ENCODE data around the gene CHMP2A. TPM values are rescaled to one million over a fixed set of nuclear protein-coding genes. Genes with fewer than 3 reads are reported as not detected.
"Not testable (repeated sequence)": the region's sequence is repeated elsewhere in the genome, so short reads cannot be mapped to it uniquely, and the experiment has no call there.

CHMP2A gene
- total RNA-seq, 2 donors from 2014 or later: 22.7 to 66.4 TPM

DNA sequence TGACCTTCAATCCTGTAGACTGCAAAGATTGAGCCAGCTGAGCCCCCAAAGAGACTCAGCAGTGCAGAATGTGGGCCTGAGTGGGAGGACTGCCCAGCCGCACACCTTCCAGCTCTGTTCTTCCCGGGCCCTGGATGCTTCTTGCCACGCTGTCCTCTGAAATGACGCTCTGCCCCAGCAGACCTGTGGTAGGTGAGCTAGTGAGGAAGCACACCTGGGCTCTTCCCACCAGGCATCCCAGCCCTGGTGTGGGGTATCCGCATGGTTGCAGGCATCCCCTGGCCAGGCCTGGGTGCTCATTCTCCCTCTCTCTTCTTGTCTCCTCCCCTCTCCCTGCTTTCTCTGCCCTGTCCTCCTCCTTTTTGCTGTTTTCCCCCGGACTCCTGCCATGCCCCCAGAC, 28.1 kb upstream of the CHMP2A start:
- no peaks in the 10 kb centered on the region for H3K9me3 ChIP-seq
- ATAC-seq (no peak), DNase-seq (peak in 1 of 4 donors; percentile 13)
- H3K27me3 ChIP-seq: no peaks in the 10 kb centered on the region
- H3K4me3 ChIP-seq: no peak overlapping the region
- H3K4me1 ChIP-seq: peaks cover 23% of the 10 kb centered on the region
- TF ChIP-seq, protein P1, sequence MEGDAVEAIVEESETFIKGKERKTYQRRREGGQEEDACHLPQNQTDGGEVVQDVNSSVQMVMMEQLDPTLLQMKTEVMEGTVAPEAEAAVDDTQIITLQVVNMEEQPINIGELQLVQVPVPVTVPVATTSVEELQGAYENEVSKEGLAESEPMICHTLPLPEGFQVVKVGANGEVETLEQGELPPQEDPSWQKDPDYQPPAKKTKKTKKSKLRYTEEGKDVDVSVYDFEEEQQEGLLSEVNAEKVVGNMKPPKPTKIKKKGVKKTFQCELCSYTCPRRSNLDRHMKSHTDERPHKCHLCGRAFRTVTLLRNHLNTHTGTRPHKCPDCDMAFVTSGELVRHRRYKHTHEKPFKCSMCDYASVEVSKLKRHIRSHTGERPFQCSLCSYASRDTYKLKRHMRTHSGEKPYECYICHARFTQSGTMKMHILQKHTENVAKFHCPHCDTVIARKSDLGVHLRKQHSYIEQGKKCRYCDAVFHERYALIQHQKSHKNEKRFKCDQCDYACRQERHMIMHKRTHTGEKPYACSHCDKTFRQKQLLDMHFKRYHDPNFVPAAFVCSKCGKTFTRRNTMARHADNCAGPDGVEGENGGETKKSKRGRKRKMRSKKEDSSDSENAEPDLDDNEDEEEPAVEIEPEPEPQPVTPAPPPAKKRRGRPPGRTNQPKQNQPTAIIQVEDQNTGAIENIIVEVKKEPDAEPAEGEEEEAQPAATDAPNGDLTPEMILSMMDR (IDR thresholded peaks at IDR 0.05): no peak
- no peak for TF ChIP-seq POLR2A (IDR thresholded peaks at IDR 0.05)
- WGBS, 2 donors: 66 to 73% methylated on average over 6 of the region's 6 CpGs
- H3K36me3 ChIP-seq (replicated peaks in 1 of 2; ENCODE audit: insufficient read depth in 1 of 2, low read depth in 2 of 2): peaks cover 0 to 3% of the 10 kb centered on the region in 2 donors
- intact Hi-C loops (cut with DNase I): no loop called here
- H3K27ac ChIP-seq: peak overlapping the region in 1 of 4 donors; percentile 6

DNA sequence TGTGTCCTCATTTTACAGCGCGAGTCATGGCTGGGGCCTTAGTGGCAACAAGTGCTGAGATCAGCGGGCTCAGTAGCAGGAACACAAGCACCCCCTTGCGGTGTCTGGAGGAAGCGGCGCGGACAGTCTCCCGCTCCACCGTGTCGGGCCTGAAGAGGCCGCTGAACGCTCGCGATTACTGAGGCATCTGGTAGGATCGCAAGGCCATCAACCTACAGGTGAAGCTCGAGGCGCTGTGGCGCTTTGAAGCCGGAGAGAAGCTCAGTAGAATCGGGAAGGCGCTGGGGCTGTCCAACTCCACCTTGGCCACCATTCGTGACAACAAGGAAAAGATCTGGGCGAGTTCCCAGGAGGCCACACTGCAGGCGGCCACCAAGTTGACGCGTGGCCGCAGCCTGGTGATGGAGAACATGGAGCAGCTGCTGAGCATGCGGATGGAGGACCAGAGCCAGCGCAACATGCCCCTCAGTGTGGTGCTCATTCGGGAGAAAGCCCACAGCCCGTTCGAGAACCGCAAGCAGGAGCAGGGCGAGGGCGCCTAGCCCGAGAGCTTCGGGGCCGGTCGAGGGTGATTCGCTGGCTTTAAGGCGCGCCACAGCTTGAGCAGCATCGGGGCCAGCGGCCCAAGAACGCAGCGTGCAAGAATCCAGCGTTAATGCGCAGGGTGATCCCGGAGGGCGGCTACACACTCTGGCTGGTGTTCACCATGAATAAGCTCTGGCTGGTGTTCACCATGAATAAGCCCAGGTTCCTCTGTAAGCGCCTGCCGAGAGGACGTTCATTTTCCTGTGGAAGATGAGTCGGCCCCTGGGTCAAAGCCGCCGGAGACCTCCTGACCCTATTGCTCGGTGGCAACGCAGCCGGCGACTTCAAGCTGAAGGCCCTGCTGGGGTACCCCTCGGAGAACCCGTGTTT, 26.6 kb upstream of the CHMP2A start:
- no peak for TF ChIP-seq POLR2A (IDR thresholded peaks at IDR 0.05)
- TF ChIP-seq, protein P1 (IDR thresholded peaks at IDR 0.05): peak; percentile 49 to 90 (median 72)
- Histone ChIP-seq H3K36me3 (replicated peaks in 1 of 2; ENCODE audit: insufficient read depth in 1 of 2, low read depth in 2 of 2) (peaks cover 0 to 3% of the 10 kb centered on the region in 2 donors), H3K27me3 (no peaks in the 10 kb centered on the region), H3K9me3 (no peaks in the 10 kb centered on the region), H3K4me1 (peaks cover 32% of the 10 kb centered on the region), H3K27ac (peak overlapping the region in 1 of 4 donors; percentile 14), H3K4me3 (no peak overlapping the region)
- ATAC-seq: peak; percentile 90
- WGBS, 2 donors: 72 to 91% methylated on average over 29 to 62 of the region's 62 CpGs
- intact Hi-C loops (cut with DNase I): no loop called here
- DNase-seq: peak; percentile 75 to 85 (median 81)

- no peak for TF ChIP-seq POLR2A (IDR thresholded peaks at IDR 0.05)
- TF ChIP-seq, protein P1 (IDR thresholded peaks at IDR 0.05): no peak
- Histone ChIP-seq H3K4me3 (no peak overlapping the region), H3K36me3 (replicated peaks in 1 of 2; ENCODE audit: insufficient read depth in 1 of 2, low read depth in 2 of 2) (peaks cover 0 to 3% of the 10 kb centered on the region in 2 donors), H3K27me3 (no peaks in the 10 kb centered on the region), H3K4me1 (peaks cover 33% of the 10 kb centered on the region), H3K9me3 (no peaks in the 10 kb centered on the region), H3K27ac (no peak overlapping the region)
- WGBS, 2 donors: 88 to 89% methylated on average over 8 of the region's 8 CpGs
- DNase-seq (no peak), ATAC-seq (no peak)
- intact Hi-C loops (cut with DNase I): no loop called here
Measured at GRCh38 chr19:58579473-58580142, 24.7 kb upstream of the CHMP2A start.

GRCh38 chr19:58578012-58578925, 23.4 kb upstream of the CHMP2A start:
- TF ChIP-seq, protein P1 (IDR thresholded peaks at IDR 0.05): no peak
- no peak for TF ChIP-seq POLR2A (IDR thresholded peaks at IDR 0.05)
- ATAC-seq: no peak
- Histone ChIP-seq H3K4me3 (no peak overlapping the region), H3K4me1 (peaks cover 38% of the 10 kb centered on the region), H3K27ac (no peak overlapping the region), H3K36me3 (replicated peaks in 1 of 2; ENCODE audit: insufficient read depth in 1 of 2, low read depth in 2 of 2) (peaks cover 0 to under 1% of the 10 kb centered on the region in 2 donors), H3K9me3 (no peaks in the 10 kb centered on the region), H3K27me3 (no peaks in the 10 kb centered on the region)
- DNase-seq: no peak
- intact Hi-C loops (cut with DNase I): no loop called here
- 90 to 92% methylated on average over 11 of the region's 11 CpGs for WGBS, 2 donors

GRCh38 chr19:58577581-58577980, 22.7 kb upstream of the CHMP2A start:
- intact Hi-C loops (cut with DNase I); H3K27ac ChIP-seq; DNase-seq; ATAC-seq; H3K27me3 ChIP-seq; H3K36me3 ChIP-seq (replicated peaks in 1 of 2; ENCODE audit: insufficient read depth in 1 of 2, low read depth in 2 of 2); H3K9me3 ChIP-seq; H3K4me3 ChIP-seq: not testable (repeated sequence)
- peaks cover 32% of the 10 kb centered on the region for H3K4me1 ChIP-seq
- WGBS, 2 donors: 91% methylated on average over 2 of the region's 2 CpGs
